ENCODE data around the gene MGLL.

GRCh38 chr3:127747751-127748521, 74.4 kb downstream of the MGLL start:
- TF ChIP-seq, protein P1, sequence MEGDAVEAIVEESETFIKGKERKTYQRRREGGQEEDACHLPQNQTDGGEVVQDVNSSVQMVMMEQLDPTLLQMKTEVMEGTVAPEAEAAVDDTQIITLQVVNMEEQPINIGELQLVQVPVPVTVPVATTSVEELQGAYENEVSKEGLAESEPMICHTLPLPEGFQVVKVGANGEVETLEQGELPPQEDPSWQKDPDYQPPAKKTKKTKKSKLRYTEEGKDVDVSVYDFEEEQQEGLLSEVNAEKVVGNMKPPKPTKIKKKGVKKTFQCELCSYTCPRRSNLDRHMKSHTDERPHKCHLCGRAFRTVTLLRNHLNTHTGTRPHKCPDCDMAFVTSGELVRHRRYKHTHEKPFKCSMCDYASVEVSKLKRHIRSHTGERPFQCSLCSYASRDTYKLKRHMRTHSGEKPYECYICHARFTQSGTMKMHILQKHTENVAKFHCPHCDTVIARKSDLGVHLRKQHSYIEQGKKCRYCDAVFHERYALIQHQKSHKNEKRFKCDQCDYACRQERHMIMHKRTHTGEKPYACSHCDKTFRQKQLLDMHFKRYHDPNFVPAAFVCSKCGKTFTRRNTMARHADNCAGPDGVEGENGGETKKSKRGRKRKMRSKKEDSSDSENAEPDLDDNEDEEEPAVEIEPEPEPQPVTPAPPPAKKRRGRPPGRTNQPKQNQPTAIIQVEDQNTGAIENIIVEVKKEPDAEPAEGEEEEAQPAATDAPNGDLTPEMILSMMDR (IDR thresholded peaks at IDR 0.05): peak in 3 of 4 experiments; percentile 4 to 47 (median 9)
- no peak for TF ChIP-seq POLR2A (IDR thresholded peaks at IDR 0.05)
